IMR-90 (cell line): Measurements from ENCODE around the gene LRPPRC. TPM values are rescaled to one million over a fixed set of nuclear protein-coding genes. Genes with fewer than 3 reads are reported as not detected.

Experiments
- ATAC-seq: fragments of 200-7000 bp; cut with Tn5 transposase; 2 replicates; pipeline ENCODE4 v1.9.1; 2020; ENCODE audit warnings: low read depth, mild to moderate bottlenecking, moderate library complexity
- BruUV-seq: library from RNA; stranded (reverse); fragments of 400-500 nt; replicated peaks from 2 replicates; lab custom pipeline; 2021; lab: Mats Ljungman, UMichigan
- CTCF ChIA-PET: fragments of 300-600 bp; formaldehyde crosslinking; extraction: SDS; loops from one replicate; lab custom pipeline; 2021; ENCODE audit warnings: antibody characterized with exemption; lab: Yijun Ruan, JAX
- POLR2A ChIA-PET: fragments of 300-600 bp; sonication (Branson Sonifier 250); formaldehyde crosslinking; loops from one replicate; lab custom pipeline; 2022; ENCODE audit warnings: antibody characterized with exemption; ENCODE audit not compliant: unreplicated experiment; lab: Charles Lee
- DNase-seq: peaks from one replicate; pipeline ENCODE4 v3.0.0; 2013
- H2AFZ ChIP-seq: replicated peaks from 2 replicates; pipeline ENCODE3; 2013; ENCODE audit warnings: low read length, mild to moderate bottlenecking; ENCODE audit not compliant: poor library complexity
- H2AK5ac ChIP-seq: 2 replicates; pipeline ENCODE4 v1.6.1; 2013; ENCODE audit warnings: low read depth, low read length, inconsistent platforms
- H2AK9ac ChIP-seq: replicated peaks from 2 replicates; pipeline ENCODE3; 2013; ENCODE audit warnings: mild to moderate bottlenecking, low read depth, low read length, moderate library complexity; ENCODE audit not compliant: poor library complexity
- H2BK120ac ChIP-seq: 2 replicates; pipeline ENCODE4 v1.6.1; 2013; ENCODE audit warnings: low read depth, low read length, inconsistent platforms
- H2BK15ac ChIP-seq: 3 replicates; pipeline ENCODE4 v1.6.1; 2013; ENCODE audit warnings: low read depth, low read length, inconsistent platforms
- H2BK20ac ChIP-seq: 2 replicates; pipeline ENCODE4 v1.6.1; 2013; ENCODE audit warnings: low read depth, mild to moderate bottlenecking, inconsistent platforms, low read length, moderate library complexity
- H2BK5ac ChIP-seq: 2 replicates; pipeline ENCODE4 v1.6.1; 2013; ENCODE audit warnings: mild to moderate bottlenecking, low read depth, low read length, inconsistent platforms; ENCODE audit not compliant: poor library complexity, severe bottlenecking
- H3K14ac ChIP-seq: replicated peaks from 2 replicates; pipeline ENCODE4 v1.6.1; 2013; ENCODE audit warnings: low read depth, low read length, inconsistent platforms
- H3K18ac ChIP-seq: 2 replicates; pipeline ENCODE4 v1.6.1; 2013; ENCODE audit warnings: low read depth, low read length, control low read depth
- H3K23ac ChIP-seq: 2 replicates; pipeline ENCODE4 v1.6.1; 2013; ENCODE audit warnings: low read depth, low read length, inconsistent platforms
- H3K27ac ChIP-seq: 2 replicates; pipeline ENCODE4 v1.5.1; 2013; ENCODE audit warnings: mild to moderate bottlenecking, control low read depth, low read length; ENCODE audit not compliant: insufficient read depth
- H3K27me3 ChIP-seq: 2 replicates; pipeline ENCODE4 v1.6.1; 2013; ENCODE audit warnings: low read length; ENCODE audit not compliant: control insufficient read depth, insufficient read depth
- H3K36me3 ChIP-seq: 2 replicates; pipeline ENCODE4 v1.6.1; 2013; ENCODE audit warnings: low read length, mixed read lengths; ENCODE audit not compliant: control insufficient read depth, insufficient read depth
- H3K4ac ChIP-seq: 2 replicates; pipeline ENCODE4 v1.6.1; 2013; ENCODE audit warnings: low read depth, low read length, inconsistent platforms
- H3K4me1 ChIP-seq: 2 replicates; pipeline ENCODE4 v1.6.1; 2013; ENCODE audit warnings: low read length, mixed read lengths; ENCODE audit not compliant: control insufficient read depth, insufficient read depth
- H3K4me2 ChIP-seq: 2 replicates; pipeline ENCODE4 v1.6.1; 2013; ENCODE audit warnings: low read depth, mild to moderate bottlenecking, control low read depth, low read length, moderate library complexity
- H3K4me3 ChIP-seq: 2 replicates; pipeline ENCODE4 v1.5.1; 2013; ENCODE audit warnings: low read depth, mild to moderate bottlenecking, control low read depth, low read length, moderate library complexity; ENCODE audit not compliant: insufficient read depth
- H3K56ac ChIP-seq: 2 replicates; pipeline ENCODE4 v1.6.1; 2013; ENCODE audit warnings: low read length, inconsistent platforms; ENCODE audit not compliant: insufficient read depth; ENCODE audit errors: extremely low read depth
- H3K79me1 ChIP-seq, 2 experiments: 2 replicates each; pipeline ENCODE4 v1.6.1; 2013; ENCODE audit warnings: low read length in 2 of 2, inconsistent platforms in 1 of 2, low read depth in 1 of 2
- H3K9ac ChIP-seq: 2 replicates; pipeline ENCODE4 v1.6.1; 2013; ENCODE audit warnings: low read depth, low read length, control low read depth
- H3K9me1 ChIP-seq: 2 replicates; pipeline ENCODE4 v1.6.1; 2013; ENCODE audit warnings: low read length, inconsistent platforms; ENCODE audit not compliant: insufficient read depth
- H3K9me3 ChIP-seq: 2 replicates; pipeline ENCODE4 v1.6.1; 2013; ENCODE audit warnings: low read length; ENCODE audit not compliant: control insufficient read depth, insufficient read depth
- H4K20me1 ChIP-seq: 2 replicates; pipeline ENCODE4 v1.6.1; 2013; ENCODE audit warnings: low read length, inconsistent platforms; ENCODE audit not compliant: insufficient read depth
- H4K5ac ChIP-seq: 2 replicates; pipeline ENCODE4 v1.6.1; 2013; ENCODE audit warnings: mild to moderate bottlenecking, low read depth, low read length, control low read depth
- H4K8ac ChIP-seq, 2 experiments: 2 replicates each; pipeline ENCODE4 v1.6.1; 2013; ENCODE audit warnings: low read depth in 2 of 2, low read length in 2 of 2, control low read depth in 1 of 2, inconsistent platforms in 1 of 2
- H4K91ac ChIP-seq: 2 replicates; pipeline ENCODE4 v1.6.1; 2013; ENCODE audit warnings: low read depth, low read length, inconsistent platforms; ENCODE audit not compliant: insufficient read depth
- BHLHE40 ChIP-seq: fragments of 150-350 bp; IDR thresholded peaks from 2 replicates; pipeline ENCODE4 v1.6.1; 2016; ENCODE audit warnings: mild to moderate bottlenecking, low read depth, low read length
- CEBPB ChIP-seq: IDR thresholded peaks from 2 replicates; pipeline ENCODE4 v1.6.1; 2012; ENCODE audit warnings: low read depth, low read length, improper control_type of control experiment
- CHD1 ChIP-seq: IDR thresholded peaks from 2 replicates; pipeline ENCODE4 v1.6.1; 2012; ENCODE audit warnings: low read depth, low read length, improper control_type of control experiment
- MAFK ChIP-seq: IDR thresholded peaks from 2 replicates; pipeline ENCODE4 v1.6.1; 2012; ENCODE audit warnings: low read depth, low read length, improper control_type of control experiment
- MAZ ChIP-seq: IDR thresholded peaks from 2 replicates; pipeline ENCODE4 v1.6.1; 2012; ENCODE audit warnings: low read depth, mild to moderate bottlenecking, low read length, improper control_type of control experiment, moderate library complexity, borderline replicate concordance
- NFE2L2 ChIP-seq: fragments of 150-350 bp; IDR thresholded peaks from 2 replicates; pipeline ENCODE4 v1.6.1; 2016; ENCODE audit warnings: low read depth, mild to moderate bottlenecking, low read length
- POLR2A ChIP-seq: IDR thresholded peaks from 2 replicates; pipeline ENCODE4 v1.6.1; 2012; ENCODE audit warnings: mild to moderate bottlenecking, low read depth, low read length
- RAD21 ChIP-seq: IDR thresholded peaks from 2 replicates; pipeline ENCODE4 v1.6.1; 2012; ENCODE audit warnings: low read length, improper control_type of control experiment
- RCOR1 ChIP-seq: IDR thresholded peaks from 2 replicates; pipeline ENCODE4 v1.6.1; 2012; ENCODE audit warnings: mild to moderate bottlenecking, low read length, improper control_type of control experiment; ENCODE audit not compliant: insufficient replicate concordance
- RFX5 ChIP-seq: IDR thresholded peaks from 2 replicates; pipeline ENCODE4 v1.8.0; 2012; ENCODE audit warnings: low read depth, mild to moderate bottlenecking, low read length, moderate library complexity
- SMC3 ChIP-seq: fragments of 150-350 bp; IDR thresholded peaks from 2 replicates; pipeline ENCODE4 v1.6.1; 2016; ENCODE audit warnings: low read depth, mild to moderate bottlenecking, antibody characterized with exemption, low read length, moderate library complexity
- WGBS, 2 experiments: methylation state at CpG; one replicate each; pipeline versions ENCODE4 v1.1.5 to v1.1.7; 2013; ENCODE audit warnings: missing lambda C conversion rate in 2 of 2; ENCODE audit not compliant: insufficient read length in 1 of 2; ENCODE audit errors: extremely low coverage in 2 of 2; 5-methylcytosine and 5-hydroxymethylcytosine counted together
- dilution Hi-C: fragments of 300-500 bp; cut with HindIII; formaldehyde crosslinking; loops from one replicate; pipeline ENCODE4 v1.14.3; 2018; ENCODE audit warnings: low sequenced_read_pairs; ENCODE audit not compliant: unreplicated experiment
- in situ Hi-C: fragments of 300-500 bp; cut with MboI; formaldehyde crosslinking; loops from 3 replicates; pipeline ENCODE4 v1.14.3; 2019; ENCODE audit warnings: low sequenced_read_pairs, inconsistent platforms, mixed read lengths
- intact Hi-C: fragments of 100-400 bp; cut with micrococcal nuclease; formaldehyde crosslinking; loops from 2 replicates; pipeline ENCODE4 v1.10.0; 2022
- polyA plus RNA-seq, 3 experiments: library from polyadenylated mRNA; depleted of rRNA; stranded (reverse); fragments of >200 nt; gene quantifications; 2 replicates each; pipeline ENCODE4 v1.2.3, GENCODE V29; 2012; ENCODE audit warnings: low replicate concordance in 1 of 3
- total RNA-seq: library from RNA; depleted of rRNA; stranded (reverse); fragments of >200 nt; gene quantifications from 2 replicates; pipeline ENCODE4 v1.2.3, GENCODE V29; 2012
- TF ChIP-seq, protein P1 (sequence below): conservative IDR thresholded peaks from 2 replicates; pipeline ENCODE4 v1.5.1; 2012; ENCODE audit warnings: mild to moderate bottlenecking, low read depth, low read length, improper control_type of control experiment
- TF ChIP-seq, protein P2 (sequence below): fragments of 150-350 bp; IDR thresholded peaks from 2 replicates; pipeline ENCODE4 v1.6.1; 2016; ENCODE audit warnings: low read depth, mild to moderate bottlenecking, low read length, moderate library complexity, borderline replicate concordance
- TF ChIP-seq, protein P3 (sequence below): fragments of 150-350 bp; IDR thresholded peaks from 2 replicates; pipeline ENCODE4 v1.6.1; 2017; ENCODE audit warnings: mild to moderate bottlenecking, antibody characterized with exemption, low read length, low read depth

Gene LRPPRC
- total and polyA plus RNA-seq, 2 of the 4 experiments (the other 2 are of a cell fraction): 30.4 to 36.0 TPM

DNA sequence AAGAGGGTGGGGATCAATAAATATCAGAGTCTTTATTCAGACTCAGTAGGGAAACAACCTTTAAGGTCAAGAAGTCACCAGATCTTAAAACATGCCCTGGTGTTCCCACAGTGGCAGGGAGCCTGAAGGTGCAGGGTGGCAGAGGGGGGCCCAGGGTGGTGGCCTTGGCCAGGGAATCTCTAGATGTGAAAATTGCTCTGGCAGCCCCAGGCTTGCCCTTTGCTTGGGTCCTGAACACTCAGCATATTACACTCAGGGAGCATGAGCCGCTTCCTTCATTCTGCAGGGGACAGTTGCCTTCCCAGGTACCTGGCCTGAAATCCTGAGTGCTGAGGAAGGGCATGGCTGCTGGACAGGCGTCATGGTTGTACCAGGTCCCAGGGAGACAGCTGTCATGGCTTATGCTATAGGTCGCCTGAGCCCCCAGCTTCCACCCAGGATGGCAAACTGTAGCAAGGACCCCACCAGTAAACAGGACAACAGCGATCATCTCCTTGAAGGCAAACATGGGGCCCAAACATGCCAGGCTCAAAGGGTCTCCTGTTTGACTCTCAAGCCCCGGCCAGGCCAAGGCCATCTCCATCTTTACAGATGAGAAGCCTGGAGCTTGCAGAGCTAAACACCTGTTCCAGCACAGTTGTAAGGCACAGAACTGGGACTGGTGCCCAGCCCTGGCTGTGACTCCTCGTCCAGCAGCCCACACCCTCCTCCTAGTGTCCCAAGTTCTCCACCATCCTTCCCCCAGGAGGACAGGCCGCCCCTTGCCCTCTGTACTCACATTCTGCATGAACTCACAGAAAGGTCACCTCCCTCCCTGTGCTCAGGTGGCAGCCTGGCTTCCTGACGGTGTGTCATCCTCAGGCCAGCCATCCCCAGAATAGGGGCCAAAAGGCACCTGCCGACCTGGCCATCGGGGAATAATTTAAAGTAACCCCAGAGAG, 142.4 kb downstream of the LRPPRC start:
- H3K4me1 ChIP-seq: no peaks in the 10 kb centered on the region
- H3K4me3 ChIP-seq: no peak overlapping the region
- no peak for ATAC-seq
- H2AFZ ChIP-seq: no peak overlapping the region
- intact Hi-C loops (no loop called here), dilution Hi-C loops (no loop called here), in situ Hi-C loops (no loop called here)
- no peak overlapping the region for H2AK5ac ChIP-seq
- no peak overlapping the region for H3K9ac ChIP-seq
- H2BK15ac ChIP-seq: no peak overlapping the region
- H3K9me1 ChIP-seq: no peaks in the 10 kb centered on the region
- H4K91ac ChIP-seq: no peak overlapping the region
- H2BK20ac ChIP-seq: no peak overlapping the region
- H3K79me1 ChIP-seq: no peaks in the 10 kb centered on the region
- H3K23ac ChIP-seq: no peak overlapping the region
- no TSS peak for BruUV-seq
- H3K4me2 ChIP-seq: no peak overlapping the region
- H3K18ac ChIP-seq: no peak overlapping the region
- no peaks in the 10 kb centered on the region for H4K20me1 ChIP-seq
- H3K36me3 ChIP-seq: no peaks in the 10 kb centered on the region
- POLR2A ChIA-PET: no interaction called here
- H3K4ac ChIP-seq: no peak overlapping the region
- H3K27me3 ChIP-seq: peaks cover 39% of the 10 kb centered on the region
- no peak overlapping the region for H4K8ac ChIP-seq
- no peak overlapping the region for H2BK120ac ChIP-seq
- no peak overlapping the region for H3K27ac ChIP-seq
- CTCF ChIA-PET: no interaction called here
- no peaks in the 10 kb centered on the region for H3K9me3 ChIP-seq
- H3K14ac ChIP-seq: no peak overlapping the region
- H3K56ac ChIP-seq: no peak overlapping the region
- no peak for DNase-seq
- 70% methylated on average over 4 of the region's 10 CpGs; no CpG with 5 or more reads in 1 of the 2 experiments for WGBS, 2 experiments
- TF ChIP-seq BHLHE40 (no peak), NFE2L2 (no peak), CHD1 (no peak), SMC3 (no peak), MAZ (no peak), CEBPB (no peak), RFX5 (no peak), RCOR1 (no peak), RAD21 (no peak), POLR2A (no peak), MAFK (no peak)
- TF ChIP-seq, protein P1, sequence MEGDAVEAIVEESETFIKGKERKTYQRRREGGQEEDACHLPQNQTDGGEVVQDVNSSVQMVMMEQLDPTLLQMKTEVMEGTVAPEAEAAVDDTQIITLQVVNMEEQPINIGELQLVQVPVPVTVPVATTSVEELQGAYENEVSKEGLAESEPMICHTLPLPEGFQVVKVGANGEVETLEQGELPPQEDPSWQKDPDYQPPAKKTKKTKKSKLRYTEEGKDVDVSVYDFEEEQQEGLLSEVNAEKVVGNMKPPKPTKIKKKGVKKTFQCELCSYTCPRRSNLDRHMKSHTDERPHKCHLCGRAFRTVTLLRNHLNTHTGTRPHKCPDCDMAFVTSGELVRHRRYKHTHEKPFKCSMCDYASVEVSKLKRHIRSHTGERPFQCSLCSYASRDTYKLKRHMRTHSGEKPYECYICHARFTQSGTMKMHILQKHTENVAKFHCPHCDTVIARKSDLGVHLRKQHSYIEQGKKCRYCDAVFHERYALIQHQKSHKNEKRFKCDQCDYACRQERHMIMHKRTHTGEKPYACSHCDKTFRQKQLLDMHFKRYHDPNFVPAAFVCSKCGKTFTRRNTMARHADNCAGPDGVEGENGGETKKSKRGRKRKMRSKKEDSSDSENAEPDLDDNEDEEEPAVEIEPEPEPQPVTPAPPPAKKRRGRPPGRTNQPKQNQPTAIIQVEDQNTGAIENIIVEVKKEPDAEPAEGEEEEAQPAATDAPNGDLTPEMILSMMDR: no peak
- TF ChIP-seq, protein P2, sequence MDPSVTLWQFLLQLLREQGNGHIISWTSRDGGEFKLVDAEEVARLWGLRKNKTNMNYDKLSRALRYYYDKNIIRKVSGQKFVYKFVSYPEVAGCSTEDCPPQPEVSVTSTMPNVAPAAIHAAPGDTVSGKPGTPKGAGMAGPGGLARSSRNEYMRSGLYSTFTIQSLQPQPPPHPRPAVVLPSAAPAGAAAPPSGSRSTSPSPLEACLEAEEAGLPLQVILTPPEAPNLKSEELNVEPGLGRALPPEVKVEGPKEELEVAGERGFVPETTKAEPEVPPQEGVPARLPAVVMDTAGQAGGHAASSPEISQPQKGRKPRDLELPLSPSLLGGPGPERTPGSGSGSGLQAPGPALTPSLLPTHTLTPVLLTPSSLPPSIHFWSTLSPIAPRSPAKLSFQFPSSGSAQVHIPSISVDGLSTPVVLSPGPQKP: no peak
- TF ChIP-seq, protein P3, sequence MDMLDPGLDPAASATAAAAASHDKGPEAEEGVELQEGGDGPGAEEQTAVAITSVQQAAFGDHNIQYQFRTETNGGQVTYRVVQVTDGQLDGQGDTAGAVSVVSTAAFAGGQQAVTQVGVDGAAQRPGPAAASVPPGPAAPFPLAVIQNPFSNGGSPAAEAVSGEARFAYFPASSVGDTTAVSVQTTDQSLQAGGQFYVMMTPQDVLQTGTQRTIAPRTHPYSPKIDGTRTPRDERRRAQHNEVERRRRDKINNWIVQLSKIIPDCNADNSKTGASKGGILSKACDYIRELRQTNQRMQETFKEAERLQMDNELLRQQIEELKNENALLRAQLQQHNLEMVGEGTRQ: no peak
- no peak overlapping the region for H2AK9ac ChIP-seq
- H2BK5ac ChIP-seq: no peak overlapping the region
- H4K5ac ChIP-seq: no peak overlapping the region
